Panc1 (cell line): ENCODE measurements around the gene GIMAP2. TPM values are rescaled to one million over a fixed set of nuclear protein-coding genes. Genes with fewer than 3 reads are reported as not detected.
A peak's percentile ranks its signal among the peaks of the same experiment; 100 is the strongest.

Experiments
- ATAC-seq: fragments of 200-7000 bp; cut with Tn5 transposase; 2 replicates; pipeline ENCODE4 v1.9.1; 2020; ENCODE audit warnings: mild to moderate bottlenecking, moderate library complexity
- BruUV-seq: library from RNA; stranded (reverse); fragments of 400-500 nt; replicated peaks from 2 replicates; lab custom pipeline; 2021; lab: Mats Ljungman, UMichigan
- CTCF ChIA-PET: fragments of 300-600 bp; sonication (Branson Sonifier 250); formaldehyde crosslinking; loops from one replicate; lab custom pipeline; 2022; ENCODE audit warnings: antibody characterized with exemption; lab: Charles Lee
- POLR2A ChIA-PET: fragments of 300-600 bp; sonication (Branson Sonifier 250); formaldehyde crosslinking; loops from one replicate; lab custom pipeline; 2022; ENCODE audit warnings: antibody characterized with exemption; lab: Charles Lee
- DNase-seq: peaks from one replicate; pipeline ENCODE4 v3.0.0-alpha.2; 2010; ENCODE audit warnings: low read depth, low spot score
- H3K27ac ChIP-seq: 2 replicates; pipeline ENCODE4 v1.5.1; 2011; ENCODE audit warnings: mild to moderate bottlenecking, low read length, inconsistent platforms
- H3K27me3 ChIP-seq: fragments of 200-500 bp; sonication (Bioruptor generic); 2 replicates; pipeline ENCODE4 v1.6.0; 2014; ENCODE audit warnings: low read length, inconsistent platforms; ENCODE audit not compliant: control insufficient read depth, insufficient read depth
- H3K36me3 ChIP-seq: fragments of 200-500 bp; sonication (Bioruptor generic); 2 replicates; pipeline ENCODE4 v1.5.1; 2014; ENCODE audit warnings: inconsistent platforms, mild to moderate bottlenecking, low read length, moderate library complexity; ENCODE audit not compliant: control insufficient read depth, insufficient read depth
- H3K4me1 ChIP-seq: 2 replicates; pipeline ENCODE4 v1.5.1; 2011; ENCODE audit warnings: inconsistent platforms, mild to moderate bottlenecking, low read length, moderate library complexity; ENCODE audit not compliant: control insufficient read depth, insufficient read depth
- H3K4me3 ChIP-seq, 2 experiments: 2 replicates each; pipeline ENCODE4 v1.5.1; 2011 to 2012; ENCODE audit warnings: low read depth in 2 of 2, low read length in 2 of 2, mild to moderate bottlenecking in 2 of 2, inconsistent platforms in 1 of 2, moderate library complexity in 1 of 2
- H3K9me3 ChIP-seq: fragments of 200-500 bp; sonication (Bioruptor generic); 2 replicates; pipeline ENCODE4 v1.5.1; 2014; ENCODE audit warnings: low read depth, mild to moderate bottlenecking, inconsistent platforms, low read length, moderate library complexity; ENCODE audit not compliant: control insufficient read depth, insufficient read depth
- POLR2AphosphoS5 ChIP-seq: IDR thresholded peaks from 2 replicates; pipeline ENCODE4 v1.6.1; 2012; ENCODE audit warnings: mild to moderate bottlenecking, low read depth, low read length, moderate library complexity
- SIN3A ChIP-seq: IDR thresholded peaks from 2 replicates; pipeline ENCODE4 v1.6.1; 2012; ENCODE audit warnings: low read depth, mild to moderate bottlenecking, low read length, moderate library complexity, borderline replicate concordance; ENCODE audit not compliant: insufficient read depth
- TCF7L2 ChIP-seq: IDR thresholded peaks from 2 replicates; pipeline ENCODE4 v1.6.1; 2011; ENCODE audit warnings: mild to moderate bottlenecking, low read depth, low read length, inconsistent platforms
- in situ Hi-C: cut with HindIII; loops from 2 replicates; pipeline ENCODE4 v1.10.0; 2016; ENCODE audit warnings: low sequenced_read_pairs, low pct_unique_long_range_greater_than_20kb
- intact Hi-C: fragments of 100-400 bp; cut with micrococcal nuclease; formaldehyde crosslinking; loops from one replicate; pipeline ENCODE4 v1.10.0; 2022; ENCODE audit not compliant: unreplicated experiment
- total RNA-seq: library from RNA; stranded (reverse); gene quantifications from one replicate; pipeline ENCODE4 v1.2.1, GENCODE V29; 2021; ENCODE audit not compliant: unreplicated experiment
- TF ChIP-seq, protein P1 (sequence below), 2 experiments: IDR thresholded peaks; 2 replicates each; pipeline ENCODE4 v1.6.1; 2011 to 2012; ENCODE audit warnings: low read depth in 2 of 2, control low read depth in 1 of 2, low read length in 1 of 2, mild to moderate bottlenecking in 1 of 2, moderate library complexity in 1 of 2; ENCODE audit not compliant: insufficient read depth in 1 of 2
- TF ChIP-seq, protein P2 (sequence below): fragments of 450-650 bp; IDR thresholded peaks from 2 replicates; pipeline ENCODE4 v1.5.1; 2017; ENCODE audit warnings: mild to moderate bottlenecking

Gene GIMAP2
- total RNA-seq, 1 experiment from 2014 or later, result 1.5 TPM

DNA sequence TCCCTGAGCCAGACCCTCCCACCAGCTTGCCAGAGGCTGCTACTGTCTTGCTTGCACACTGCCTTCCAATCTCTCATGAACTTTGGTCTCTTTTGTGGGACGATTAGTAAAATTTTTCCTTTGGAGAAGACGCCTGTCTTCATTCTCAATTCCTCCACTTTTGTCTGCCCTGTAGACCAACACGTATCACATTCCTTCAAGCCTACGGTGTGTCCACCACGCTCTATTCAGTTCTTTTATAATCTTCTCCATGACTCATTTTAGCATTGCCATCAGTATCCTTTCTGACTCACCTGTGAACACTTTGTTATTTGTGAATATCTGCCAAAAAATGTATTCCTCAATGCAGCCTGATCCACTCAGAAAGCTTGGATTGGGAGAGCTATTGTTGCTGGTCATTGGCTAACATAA is 53.1 kb downstream of the GIMAP2 start:
- Histone ChIP-seq H3K27ac (no peak overlapping the region), H3K9me3 (no peaks in the 10 kb centered on the region), H3K27me3 (peaks cover 18% of the 10 kb centered on the region), H3K4me3 (no peak overlapping the region), H3K36me3 (no peaks in the 10 kb centered on the region), H3K4me1 (no peaks in the 10 kb centered on the region; the same call in 1 of the 2 replicates)
- CTCF ChIA-PET, result no interaction called here
- no peak for ATAC-seq
- POLR2A ChIA-PET, result no interaction called here
- in situ Hi-C loops (no loop called here), intact Hi-C loops (no loop called here)
- no peak for DNase-seq
- no peak for TF ChIP-seq SIN3A
- TF ChIP-seq, protein P1, sequence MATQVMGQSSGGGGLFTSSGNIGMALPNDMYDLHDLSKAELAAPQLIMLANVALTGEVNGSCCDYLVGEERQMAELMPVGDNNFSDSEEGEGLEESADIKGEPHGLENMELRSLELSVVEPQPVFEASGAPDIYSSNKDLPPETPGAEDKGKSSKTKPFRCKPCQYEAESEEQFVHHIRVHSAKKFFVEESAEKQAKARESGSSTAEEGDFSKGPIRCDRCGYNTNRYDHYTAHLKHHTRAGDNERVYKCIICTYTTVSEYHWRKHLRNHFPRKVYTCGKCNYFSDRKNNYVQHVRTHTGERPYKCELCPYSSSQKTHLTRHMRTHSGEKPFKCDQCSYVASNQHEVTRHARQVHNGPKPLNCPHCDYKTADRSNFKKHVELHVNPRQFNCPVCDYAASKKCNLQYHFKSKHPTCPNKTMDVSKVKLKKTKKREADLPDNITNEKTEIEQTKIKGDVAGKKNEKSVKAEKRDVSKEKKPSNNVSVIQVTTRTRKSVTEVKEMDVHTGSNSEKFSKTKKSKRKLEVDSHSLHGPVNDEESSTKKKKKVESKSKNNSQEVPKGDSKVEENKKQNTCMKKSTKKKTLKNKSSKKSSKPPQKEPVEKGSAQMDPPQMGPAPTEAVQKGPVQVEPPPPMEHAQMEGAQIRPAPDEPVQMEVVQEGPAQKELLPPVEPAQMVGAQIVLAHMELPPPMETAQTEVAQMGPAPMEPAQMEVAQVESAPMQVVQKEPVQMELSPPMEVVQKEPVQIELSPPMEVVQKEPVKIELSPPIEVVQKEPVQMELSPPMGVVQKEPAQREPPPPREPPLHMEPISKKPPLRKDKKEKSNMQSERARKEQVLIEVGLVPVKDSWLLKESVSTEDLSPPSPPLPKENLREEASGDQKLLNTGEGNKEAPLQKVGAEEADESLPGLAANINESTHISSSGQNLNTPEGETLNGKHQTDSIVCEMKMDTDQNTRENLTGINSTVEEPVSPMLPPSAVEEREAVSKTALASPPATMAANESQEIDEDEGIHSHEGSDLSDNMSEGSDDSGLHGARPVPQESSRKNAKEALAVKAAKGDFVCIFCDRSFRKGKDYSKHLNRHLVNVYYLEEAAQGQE (IDR thresholded peaks at IDR 0.05; ENCODE audit: insufficient read depth in 1 of 2, low read depth in 2 of 2, low read length in 1 of 2), result no peak
- TF ChIP-seq, protein P2, sequence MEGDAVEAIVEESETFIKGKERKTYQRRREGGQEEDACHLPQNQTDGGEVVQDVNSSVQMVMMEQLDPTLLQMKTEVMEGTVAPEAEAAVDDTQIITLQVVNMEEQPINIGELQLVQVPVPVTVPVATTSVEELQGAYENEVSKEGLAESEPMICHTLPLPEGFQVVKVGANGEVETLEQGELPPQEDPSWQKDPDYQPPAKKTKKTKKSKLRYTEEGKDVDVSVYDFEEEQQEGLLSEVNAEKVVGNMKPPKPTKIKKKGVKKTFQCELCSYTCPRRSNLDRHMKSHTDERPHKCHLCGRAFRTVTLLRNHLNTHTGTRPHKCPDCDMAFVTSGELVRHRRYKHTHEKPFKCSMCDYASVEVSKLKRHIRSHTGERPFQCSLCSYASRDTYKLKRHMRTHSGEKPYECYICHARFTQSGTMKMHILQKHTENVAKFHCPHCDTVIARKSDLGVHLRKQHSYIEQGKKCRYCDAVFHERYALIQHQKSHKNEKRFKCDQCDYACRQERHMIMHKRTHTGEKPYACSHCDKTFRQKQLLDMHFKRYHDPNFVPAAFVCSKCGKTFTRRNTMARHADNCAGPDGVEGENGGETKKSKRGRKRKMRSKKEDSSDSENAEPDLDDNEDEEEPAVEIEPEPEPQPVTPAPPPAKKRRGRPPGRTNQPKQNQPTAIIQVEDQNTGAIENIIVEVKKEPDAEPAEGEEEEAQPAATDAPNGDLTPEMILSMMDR, result no peak
- TF ChIP-seq TCF7L2, result no peak
- TF ChIP-seq POLR2AphosphoS5, result no peak
- BruUV-seq, result no TSS peak

DNA sequence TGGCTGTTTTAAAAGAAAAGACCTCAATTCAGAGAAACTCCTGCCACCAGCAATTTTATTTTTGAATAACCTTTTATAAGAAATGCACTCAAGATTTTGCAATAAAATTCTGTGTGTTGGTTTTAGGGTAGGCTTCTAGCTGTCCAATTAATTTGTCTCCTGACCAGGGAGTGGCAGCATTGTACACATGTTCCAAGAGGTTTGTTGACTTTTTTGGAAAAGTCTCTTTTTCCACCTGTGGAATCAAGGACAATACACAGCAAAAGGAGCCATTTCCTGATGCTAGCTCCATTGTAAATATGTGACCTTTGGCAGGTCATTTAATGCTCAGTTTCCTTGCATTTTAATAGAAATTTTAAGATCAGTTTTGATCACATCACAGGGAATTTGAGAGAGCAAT is 53.5 kb downstream of the GIMAP2 start:
- Histone ChIP-seq H3K27ac (no peak overlapping the region), H3K4me3 (no peak overlapping the region), H3K36me3 (no peaks in the 10 kb centered on the region), H3K27me3 (peaks cover 18% of the 10 kb centered on the region), H3K4me1 (no peaks in the 10 kb centered on the region; the same call in 1 of the 2 replicates), H3K9me3 (no peaks in the 10 kb centered on the region)
- ATAC-seq (no peak), DNase-seq (no peak)
- POLR2A ChIA-PET, result no interaction called here
- TF ChIP-seq POLR2AphosphoS5 (no peak), TCF7L2 (no peak), SIN3A (no peak)
- TF ChIP-seq, protein P2, result peak; percentile 1; the same call in 1 of the 2 replicates
- TF ChIP-seq, protein P1 (IDR thresholded peaks at IDR 0.05; ENCODE audit: insufficient read depth in 1 of 2, low read depth in 2 of 2, low read length in 1 of 2), result no peak
- intact Hi-C loops (no loop called here), in situ Hi-C loops (no loop called here)
- BruUV-seq, result no TSS peak
- CTCF ChIA-PET, result no interaction called here
